ENCODE results near the gene ZNF423. TPM values are rescaled to one million over a fixed set of nuclear protein-coding genes. Genes with fewer than 3 reads are reported as not detected.

ZNF423 gene
- total RNA-seq, 1 experiment from 2014 or later: 0.49 TPM

DNA sequence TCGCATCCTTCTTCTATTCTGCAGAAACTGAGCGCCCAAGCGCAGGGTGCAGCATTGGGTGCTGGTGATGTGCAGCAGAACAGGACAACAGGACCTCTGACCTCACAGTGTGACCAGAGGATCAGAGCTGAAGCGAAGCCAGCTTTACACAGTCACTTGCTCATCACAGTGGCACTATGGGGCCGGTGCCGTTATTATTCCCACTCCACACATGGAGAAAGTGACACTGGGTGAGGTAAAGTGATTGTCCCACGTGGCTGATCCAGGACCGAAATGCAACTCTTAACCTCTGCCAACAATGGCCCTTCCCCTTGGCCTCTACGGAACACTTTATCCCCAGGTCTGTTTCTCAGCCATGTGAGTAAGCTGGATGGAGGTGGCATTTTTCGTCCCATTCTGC is 311.1 kb downstream of the ZNF423 start:
- BruUV-seq (replicated peaks): no TSS peak
- no peaks in the 10 kb centered on the region for H3K4me1 ChIP-seq (ENCODE audit: control insufficient read depth, insufficient read depth, low read length)
- H3K36me3 ChIP-seq (ENCODE audit: control insufficient read depth, insufficient read depth, low read length): no peaks in the 10 kb centered on the region
- intact Hi-C loops (cut with micrococcal nuclease; ENCODE audit: unreplicated experiment): no loop called here
- H3K9me3 ChIP-seq (ENCODE audit: control insufficient read depth, insufficient read depth, low read depth, low read length): no peaks in the 10 kb centered on the region
- CTCF ChIA-PET: no interaction called here
- no peak for TF ChIP-seq SIN3A (IDR thresholded peaks at IDR 0.05; ENCODE audit: borderline replicate concordance, insufficient read depth, low read depth, low read length)
- no peak for DNase-seq (ENCODE audit: low read depth, low spot score)
- no peak for ATAC-seq
- in situ Hi-C loops (cut with HindIII; ENCODE audit: low pct_unique_long_range_greater_than_20kb, low sequenced_read_pairs): no loop called here
- no peak overlapping the region for H3K27ac ChIP-seq (ENCODE audit: low read length)
- H3K4me3 ChIP-seq (ENCODE audit: low read depth in 2 of 2, low read length in 2 of 2): no peak overlapping the region
- POLR2A ChIA-PET: no interaction called here
- H3K27me3 ChIP-seq (ENCODE audit: control insufficient read depth, insufficient read depth, low read length): no peaks in the 10 kb centered on the region

DNA sequence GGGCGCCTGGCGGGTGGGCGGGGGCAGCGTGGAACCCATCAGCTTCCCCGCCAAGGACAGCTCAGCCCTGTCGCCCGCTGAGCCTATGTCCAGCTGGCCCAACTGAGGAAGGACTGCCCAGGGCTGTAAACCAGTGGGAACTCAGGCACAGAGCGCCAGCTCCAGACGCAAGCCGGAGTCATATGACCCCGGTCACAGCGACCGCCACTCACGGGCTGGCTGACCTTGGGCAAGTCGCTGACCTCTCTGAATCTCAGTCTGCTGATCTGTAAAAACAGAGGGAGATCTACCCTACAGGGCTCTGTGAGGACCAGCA is 312.3 kb downstream of the ZNF423 start:
- BruUV-seq (replicated peaks): no TSS peak

DNA sequence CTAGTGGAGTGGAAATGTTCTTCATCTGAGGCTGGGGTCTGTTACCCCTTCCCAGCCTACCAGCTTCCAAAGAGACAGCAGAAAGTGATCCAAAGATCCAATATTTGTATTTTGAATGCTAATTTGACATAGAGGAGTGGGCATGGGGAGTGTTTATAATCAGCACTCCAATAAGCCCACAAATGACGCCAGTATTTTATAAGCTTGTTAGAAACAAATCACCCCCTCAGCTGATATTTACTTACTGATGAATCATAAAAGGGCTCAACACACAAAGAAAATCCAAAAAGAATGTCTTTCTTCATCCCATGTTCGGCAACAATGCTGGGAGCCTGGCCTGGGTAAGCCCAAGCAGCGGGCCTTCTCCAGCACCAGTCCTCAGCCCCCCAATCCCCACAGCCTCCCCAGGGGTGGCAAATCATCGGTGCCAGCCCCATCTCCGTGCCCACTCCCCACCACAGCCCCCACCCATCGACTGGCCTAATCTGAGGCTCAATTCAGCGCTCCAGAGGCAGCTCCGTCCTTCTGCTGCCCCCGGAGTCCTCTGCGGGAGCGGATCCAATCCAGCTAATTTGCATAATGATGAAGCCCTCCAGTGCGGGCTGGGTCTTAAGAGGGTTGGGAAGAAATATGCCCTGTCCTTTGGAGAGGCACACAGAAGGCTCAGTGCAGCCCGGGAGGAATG is 312.8 kb downstream of the ZNF423 start:
- in situ Hi-C loops (cut with HindIII; ENCODE audit: low pct_unique_long_range_greater_than_20kb, low sequenced_read_pairs): no loop called here
- H3K4me1 ChIP-seq (ENCODE audit: control insufficient read depth, insufficient read depth, low read length): no peaks in the 10 kb centered on the region
- intact Hi-C loops (cut with micrococcal nuclease; ENCODE audit: unreplicated experiment): no loop called here
- POLR2A ChIA-PET: no interaction called here
- DNase-seq (ENCODE audit: low read depth, low spot score): no peak
- no peak overlapping the region for H3K27ac ChIP-seq (ENCODE audit: low read length)
- no peaks in the 10 kb centered on the region for H3K9me3 ChIP-seq (ENCODE audit: control insufficient read depth, insufficient read depth, low read depth, low read length)
- H3K4me3 ChIP-seq (ENCODE audit: low read depth in 2 of 2, low read length in 2 of 2): no peak overlapping the region
- CTCF ChIA-PET: no interaction called here
- BruUV-seq (replicated peaks): no TSS peak
- TF ChIP-seq TCF7L2 (IDR thresholded peaks at IDR 0.05; ENCODE audit: low read depth, low read length): no peak
- no peak for TF ChIP-seq SIN3A (IDR thresholded peaks at IDR 0.05; ENCODE audit: borderline replicate concordance, insufficient read depth, low read depth, low read length)
- TF ChIP-seq, protein P1, sequence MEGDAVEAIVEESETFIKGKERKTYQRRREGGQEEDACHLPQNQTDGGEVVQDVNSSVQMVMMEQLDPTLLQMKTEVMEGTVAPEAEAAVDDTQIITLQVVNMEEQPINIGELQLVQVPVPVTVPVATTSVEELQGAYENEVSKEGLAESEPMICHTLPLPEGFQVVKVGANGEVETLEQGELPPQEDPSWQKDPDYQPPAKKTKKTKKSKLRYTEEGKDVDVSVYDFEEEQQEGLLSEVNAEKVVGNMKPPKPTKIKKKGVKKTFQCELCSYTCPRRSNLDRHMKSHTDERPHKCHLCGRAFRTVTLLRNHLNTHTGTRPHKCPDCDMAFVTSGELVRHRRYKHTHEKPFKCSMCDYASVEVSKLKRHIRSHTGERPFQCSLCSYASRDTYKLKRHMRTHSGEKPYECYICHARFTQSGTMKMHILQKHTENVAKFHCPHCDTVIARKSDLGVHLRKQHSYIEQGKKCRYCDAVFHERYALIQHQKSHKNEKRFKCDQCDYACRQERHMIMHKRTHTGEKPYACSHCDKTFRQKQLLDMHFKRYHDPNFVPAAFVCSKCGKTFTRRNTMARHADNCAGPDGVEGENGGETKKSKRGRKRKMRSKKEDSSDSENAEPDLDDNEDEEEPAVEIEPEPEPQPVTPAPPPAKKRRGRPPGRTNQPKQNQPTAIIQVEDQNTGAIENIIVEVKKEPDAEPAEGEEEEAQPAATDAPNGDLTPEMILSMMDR (IDR thresholded peaks at IDR 0.05): no peak
- TF ChIP-seq, protein P2, sequence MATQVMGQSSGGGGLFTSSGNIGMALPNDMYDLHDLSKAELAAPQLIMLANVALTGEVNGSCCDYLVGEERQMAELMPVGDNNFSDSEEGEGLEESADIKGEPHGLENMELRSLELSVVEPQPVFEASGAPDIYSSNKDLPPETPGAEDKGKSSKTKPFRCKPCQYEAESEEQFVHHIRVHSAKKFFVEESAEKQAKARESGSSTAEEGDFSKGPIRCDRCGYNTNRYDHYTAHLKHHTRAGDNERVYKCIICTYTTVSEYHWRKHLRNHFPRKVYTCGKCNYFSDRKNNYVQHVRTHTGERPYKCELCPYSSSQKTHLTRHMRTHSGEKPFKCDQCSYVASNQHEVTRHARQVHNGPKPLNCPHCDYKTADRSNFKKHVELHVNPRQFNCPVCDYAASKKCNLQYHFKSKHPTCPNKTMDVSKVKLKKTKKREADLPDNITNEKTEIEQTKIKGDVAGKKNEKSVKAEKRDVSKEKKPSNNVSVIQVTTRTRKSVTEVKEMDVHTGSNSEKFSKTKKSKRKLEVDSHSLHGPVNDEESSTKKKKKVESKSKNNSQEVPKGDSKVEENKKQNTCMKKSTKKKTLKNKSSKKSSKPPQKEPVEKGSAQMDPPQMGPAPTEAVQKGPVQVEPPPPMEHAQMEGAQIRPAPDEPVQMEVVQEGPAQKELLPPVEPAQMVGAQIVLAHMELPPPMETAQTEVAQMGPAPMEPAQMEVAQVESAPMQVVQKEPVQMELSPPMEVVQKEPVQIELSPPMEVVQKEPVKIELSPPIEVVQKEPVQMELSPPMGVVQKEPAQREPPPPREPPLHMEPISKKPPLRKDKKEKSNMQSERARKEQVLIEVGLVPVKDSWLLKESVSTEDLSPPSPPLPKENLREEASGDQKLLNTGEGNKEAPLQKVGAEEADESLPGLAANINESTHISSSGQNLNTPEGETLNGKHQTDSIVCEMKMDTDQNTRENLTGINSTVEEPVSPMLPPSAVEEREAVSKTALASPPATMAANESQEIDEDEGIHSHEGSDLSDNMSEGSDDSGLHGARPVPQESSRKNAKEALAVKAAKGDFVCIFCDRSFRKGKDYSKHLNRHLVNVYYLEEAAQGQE (IDR thresholded peaks at IDR 0.05; ENCODE audit: insufficient read depth in 1 of 2, low read depth in 2 of 2, low read length in 1 of 2): no peak
- no peak for TF ChIP-seq POLR2AphosphoS5 (IDR thresholded peaks at IDR 0.05; ENCODE audit: low read depth, low read length)
- H3K27me3 ChIP-seq (ENCODE audit: control insufficient read depth, insufficient read depth, low read length): no peaks in the 10 kb centered on the region
- no peaks in the 10 kb centered on the region for H3K36me3 ChIP-seq (ENCODE audit: control insufficient read depth, insufficient read depth, low read length)
- ATAC-seq: no peak

More for the DNA sequence above, 312.3 kb downstream of the ZNF423 start:
- TF ChIP-seq, protein P1 (IDR thresholded peaks at IDR 0.05): no peak
- TF ChIP-seq TCF7L2 (IDR thresholded peaks at IDR 0.05; ENCODE audit: low read depth, low read length) (no peak), POLR2AphosphoS5 (IDR thresholded peaks at IDR 0.05; ENCODE audit: low read depth, low read length) (no peak), SIN3A (IDR thresholded peaks at IDR 0.05; ENCODE audit: borderline replicate concordance, insufficient read depth, low read depth, low read length) (no peak)
- TF ChIP-seq, protein P2 (IDR thresholded peaks at IDR 0.05; ENCODE audit: insufficient read depth in 1 of 2, low read depth in 2 of 2, low read length in 1 of 2): no peak
- intact Hi-C loops (cut with micrococcal nuclease; ENCODE audit: unreplicated experiment): no loop called here
- Histone ChIP-seq H3K4me3 (ENCODE audit: low read depth in 2 of 2, low read length in 2 of 2) (no peak overlapping the region), H3K4me1 (ENCODE audit: control insufficient read depth, insufficient read depth, low read length) (no peaks in the 10 kb centered on the region), H3K36me3 (ENCODE audit: control insufficient read depth, insufficient read depth, low read length) (no peaks in the 10 kb centered on the region), H3K27me3 (ENCODE audit: control insufficient read depth, insufficient read depth, low read length) (no peaks in the 10 kb centered on the region), H3K27ac (ENCODE audit: low read length) (no peak overlapping the region), H3K9me3 (ENCODE audit: control insufficient read depth, insufficient read depth, low read depth, low read length) (no peaks in the 10 kb centered on the region)
- in situ Hi-C loops (cut with HindIII; ENCODE audit: low pct_unique_long_range_greater_than_20kb, low sequenced_read_pairs): no loop called here
- DNase-seq (ENCODE audit: low read depth, low spot score): no peak
- POLR2A ChIA-PET: no interaction called here
- CTCF ChIA-PET: no interaction called here
- ATAC-seq: no peak
